Ishikawa (cell line): Measurements from ENCODE around the gene ERC1.

ENCODE experiments used
- CEBPB ChIP-seq: IDR thresholded peaks from 2 replicates; pipeline ENCODE4 v1.6.1; 2012
- TEAD4 ChIP-seq: IDR thresholded peaks from 2 replicates; pipeline ENCODE4 v1.6.1; 2012
- ZBTB7A ChIP-seq: IDR thresholded peaks from 2 replicates; pipeline ENCODE4 v1.6.1; 2012; ENCODE audit warnings: low read depth
- TF ChIP-seq, protein P1 (sequence below): IDR thresholded peaks from 2 replicates; pipeline ENCODE4 v1.6.1; 2012; ENCODE audit warnings: low read depth, mild to moderate bottlenecking
- TF ChIP-seq, protein P2 (sequence below): IDR thresholded peaks from 2 replicates; pipeline ENCODE4 v1.6.1; 2012

DNA sequence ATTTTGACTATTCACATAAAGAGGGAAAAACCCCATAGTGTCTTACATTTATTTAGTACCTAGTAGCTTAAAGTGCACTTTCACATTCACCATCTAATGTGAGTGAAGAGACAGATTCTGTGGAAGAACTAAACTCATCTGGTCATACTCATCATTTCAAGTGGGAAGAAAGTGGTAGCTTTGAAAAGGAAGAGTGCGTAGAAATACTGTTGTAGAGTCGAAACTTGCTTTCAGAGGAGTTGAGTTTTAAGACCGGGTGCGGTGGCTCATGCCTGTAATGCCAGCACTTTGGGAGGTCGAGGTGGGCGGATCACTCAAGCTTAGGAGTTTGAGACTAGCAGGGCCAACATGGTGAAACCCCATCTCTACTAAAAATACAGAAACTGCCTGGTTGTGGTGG, 222.2 kb downstream of the ERC1 start:
- TF ChIP-seq, protein P1, sequence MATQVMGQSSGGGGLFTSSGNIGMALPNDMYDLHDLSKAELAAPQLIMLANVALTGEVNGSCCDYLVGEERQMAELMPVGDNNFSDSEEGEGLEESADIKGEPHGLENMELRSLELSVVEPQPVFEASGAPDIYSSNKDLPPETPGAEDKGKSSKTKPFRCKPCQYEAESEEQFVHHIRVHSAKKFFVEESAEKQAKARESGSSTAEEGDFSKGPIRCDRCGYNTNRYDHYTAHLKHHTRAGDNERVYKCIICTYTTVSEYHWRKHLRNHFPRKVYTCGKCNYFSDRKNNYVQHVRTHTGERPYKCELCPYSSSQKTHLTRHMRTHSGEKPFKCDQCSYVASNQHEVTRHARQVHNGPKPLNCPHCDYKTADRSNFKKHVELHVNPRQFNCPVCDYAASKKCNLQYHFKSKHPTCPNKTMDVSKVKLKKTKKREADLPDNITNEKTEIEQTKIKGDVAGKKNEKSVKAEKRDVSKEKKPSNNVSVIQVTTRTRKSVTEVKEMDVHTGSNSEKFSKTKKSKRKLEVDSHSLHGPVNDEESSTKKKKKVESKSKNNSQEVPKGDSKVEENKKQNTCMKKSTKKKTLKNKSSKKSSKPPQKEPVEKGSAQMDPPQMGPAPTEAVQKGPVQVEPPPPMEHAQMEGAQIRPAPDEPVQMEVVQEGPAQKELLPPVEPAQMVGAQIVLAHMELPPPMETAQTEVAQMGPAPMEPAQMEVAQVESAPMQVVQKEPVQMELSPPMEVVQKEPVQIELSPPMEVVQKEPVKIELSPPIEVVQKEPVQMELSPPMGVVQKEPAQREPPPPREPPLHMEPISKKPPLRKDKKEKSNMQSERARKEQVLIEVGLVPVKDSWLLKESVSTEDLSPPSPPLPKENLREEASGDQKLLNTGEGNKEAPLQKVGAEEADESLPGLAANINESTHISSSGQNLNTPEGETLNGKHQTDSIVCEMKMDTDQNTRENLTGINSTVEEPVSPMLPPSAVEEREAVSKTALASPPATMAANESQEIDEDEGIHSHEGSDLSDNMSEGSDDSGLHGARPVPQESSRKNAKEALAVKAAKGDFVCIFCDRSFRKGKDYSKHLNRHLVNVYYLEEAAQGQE: no peak
- TF ChIP-seq CEBPB (no peak), ZBTB7A (no peak), TEAD4 (no peak)
- TF ChIP-seq, protein P2, sequence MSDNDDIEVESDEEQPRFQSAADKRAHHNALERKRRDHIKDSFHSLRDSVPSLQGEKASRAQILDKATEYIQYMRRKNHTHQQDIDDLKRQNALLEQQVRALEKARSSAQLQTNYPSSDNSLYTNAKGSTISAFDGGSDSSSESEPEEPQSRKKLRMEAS: no peak
